ENCODE measurements around the gene ETV2. TPM values are rescaled to one million over a fixed set of nuclear protein-coding genes. Genes with fewer than 3 reads are reported as not detected.
A peak's percentile ranks its signal among the peaks of the same experiment; 100 is the strongest.
"Not testable (repeated sequence)": the region's sequence is repeated elsewhere in the genome, so short reads cannot be mapped to it uniquely, and the experiment has no call there.

ETV2 gene
- total RNA-seq, 2 experiments from 2014 or later: 0.58 to 0.59 TPM

DNA sequence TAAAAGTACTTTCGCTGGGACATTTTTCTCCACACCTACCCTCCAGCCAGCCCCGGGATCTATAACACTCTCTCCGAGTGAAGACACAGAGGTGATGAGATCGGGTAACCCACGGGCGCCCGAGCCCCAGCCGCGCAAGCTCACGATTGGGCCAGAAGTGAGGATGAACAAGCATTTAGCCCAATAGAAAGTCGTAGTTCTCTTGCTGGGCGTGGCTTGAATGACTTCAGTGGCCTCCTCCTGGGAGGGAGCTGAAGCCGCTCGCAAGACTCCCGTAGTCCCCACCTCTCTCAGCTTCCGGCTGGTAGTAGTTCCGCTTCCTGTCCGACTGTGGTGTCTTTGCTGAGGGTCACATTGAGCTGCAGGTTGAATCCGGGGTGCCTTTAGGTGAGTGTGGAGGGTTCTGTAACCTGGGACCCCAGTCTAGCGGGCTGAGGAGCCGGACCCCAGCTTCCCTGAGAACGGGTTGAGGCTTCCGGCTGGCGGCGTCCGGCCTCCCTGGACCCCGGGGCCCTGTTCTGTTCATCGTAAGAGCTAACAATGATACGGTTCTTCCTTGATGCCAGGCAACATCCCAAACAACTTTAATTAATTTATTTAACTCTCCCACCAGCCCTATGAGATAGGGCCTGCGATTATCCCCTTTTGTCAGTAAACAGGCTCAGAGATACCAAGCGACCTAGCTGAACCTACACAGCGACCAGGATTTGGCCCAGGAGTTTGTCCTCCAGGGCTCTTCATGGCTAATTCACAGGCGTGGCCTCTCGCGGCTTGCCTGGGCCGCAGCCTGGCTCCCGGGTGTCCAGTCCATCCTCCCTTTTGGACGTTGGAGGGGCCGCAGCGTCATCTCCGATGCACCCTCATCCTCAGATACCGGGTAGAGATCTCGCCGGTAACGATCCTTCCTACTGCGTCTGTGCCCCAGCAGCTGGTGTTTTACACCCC lies 6.7 kb downstream of the ETV2 start, which contains the start of gene COX6B1:
Gene COX6B1 (plus strand): TSS at position 307 of the 945 bp plus-strand sequence. CDS start 2,921 bp downstream, outside the sequence.
- H3K36me3 ChIP-seq (ENCODE audit: insufficient read depth, low read length): peaks cover 24% of the 10 kb centered on the region
- H3K27ac Mint-ChIP-seq: peak within 1 kb of the TSS; percentile 99

DNA sequence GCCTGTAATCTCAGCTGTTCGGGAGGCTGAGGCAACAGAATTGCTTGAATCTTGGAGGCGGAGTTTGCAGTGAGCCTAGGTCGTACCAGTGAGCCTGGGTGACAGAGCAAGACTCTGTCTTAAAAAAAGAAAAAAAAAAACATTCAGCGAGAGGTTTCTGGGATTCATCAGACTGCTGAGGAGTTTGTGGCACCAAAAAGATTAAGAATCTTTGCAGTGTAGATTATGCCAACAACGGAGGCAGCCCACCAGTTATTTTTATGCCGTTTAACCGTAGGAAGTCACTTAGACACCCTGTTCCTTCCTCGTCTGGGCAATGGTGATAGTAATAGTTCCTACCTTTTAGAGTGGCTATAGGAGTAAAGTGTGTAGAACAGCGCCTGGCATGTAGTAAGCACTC lies 9.0 kb downstream of the ETV2 start:
- no peak for DNase-seq
- intact Hi-C loops (cut with DNase I, micrococcal nuclease): no loop called here
- Histone ChIP-seq H3K27ac (ENCODE audit: low read depth in 1 of 2, low read length in 2 of 2) (no peak overlapping the region), H3K4me3 (ENCODE audit: low read length) (no peak overlapping the region), H3K9me3 (ENCODE audit: control insufficient read depth in 1 of 2, insufficient read depth in 1 of 2, low read length in 2 of 2) (no peaks in the 10 kb centered on the region), H3K27me3 (ENCODE audit: control insufficient read depth in 1 of 2, insufficient read depth in 2 of 2, low read length in 2 of 2) (no peaks in the 10 kb centered on the region), H3K4me1 (ENCODE audit: insufficient read depth, low read length) (peaks cover 40% of the 10 kb centered on the region), H3K36me3 (ENCODE audit: insufficient read depth, low read length) (peaks cover 43% of the 10 kb centered on the region)
- TF ChIP-seq, protein P1, sequence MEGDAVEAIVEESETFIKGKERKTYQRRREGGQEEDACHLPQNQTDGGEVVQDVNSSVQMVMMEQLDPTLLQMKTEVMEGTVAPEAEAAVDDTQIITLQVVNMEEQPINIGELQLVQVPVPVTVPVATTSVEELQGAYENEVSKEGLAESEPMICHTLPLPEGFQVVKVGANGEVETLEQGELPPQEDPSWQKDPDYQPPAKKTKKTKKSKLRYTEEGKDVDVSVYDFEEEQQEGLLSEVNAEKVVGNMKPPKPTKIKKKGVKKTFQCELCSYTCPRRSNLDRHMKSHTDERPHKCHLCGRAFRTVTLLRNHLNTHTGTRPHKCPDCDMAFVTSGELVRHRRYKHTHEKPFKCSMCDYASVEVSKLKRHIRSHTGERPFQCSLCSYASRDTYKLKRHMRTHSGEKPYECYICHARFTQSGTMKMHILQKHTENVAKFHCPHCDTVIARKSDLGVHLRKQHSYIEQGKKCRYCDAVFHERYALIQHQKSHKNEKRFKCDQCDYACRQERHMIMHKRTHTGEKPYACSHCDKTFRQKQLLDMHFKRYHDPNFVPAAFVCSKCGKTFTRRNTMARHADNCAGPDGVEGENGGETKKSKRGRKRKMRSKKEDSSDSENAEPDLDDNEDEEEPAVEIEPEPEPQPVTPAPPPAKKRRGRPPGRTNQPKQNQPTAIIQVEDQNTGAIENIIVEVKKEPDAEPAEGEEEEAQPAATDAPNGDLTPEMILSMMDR (IDR thresholded peaks at IDR 0.05): no peak
- ChIA-PET POLR2A (no interaction called here), CTCF (no interaction called here)
- no peak for ATAC-seq (ENCODE audit: poor library complexity)
- H3K36me3 Mint-ChIP-seq (ENCODE audit: low read depth): peaks cover 48% of the 10 kb centered on the region
- H3K9me3 Mint-ChIP-seq: no peaks in the 10 kb centered on the region
- no peaks in the 10 kb centered on the region for H3K27me3 Mint-ChIP-seq
- peak overlapping the region; percentile 11 for H3K4me3 Mint-ChIP-seq
- H3K4me1 Mint-ChIP-seq (ENCODE audit: low read depth): peaks cover 47% of the 10 kb centered on the region
- no peak overlapping the region for H3K27ac Mint-ChIP-seq

More for the DNA sequence above, 6.7 kb downstream of the ETV2 start, which contains the start of gene COX6B1:
- no peaks in the 10 kb centered on the region for H3K9me3 ChIP-seq (ENCODE audit: control insufficient read depth in 1 of 2, insufficient read depth in 1 of 2, low read length in 2 of 2)
- POLR2A ChIA-PET: interaction anchor here (0.6 to 1.5 kb wide), 17 partner anchors 9 to 722 kb away, joined by 3 to 21 read pairs (median 4); partner anchors contain the start of genes HAUS5, LIN37, NFKBID and PSENEN
- Mint-ChIP-seq H3K27me3 (no peaks in the 10 kb centered on the region), H3K36me3 (ENCODE audit: low read depth) (peaks cover 29% of the 10 kb centered on the region), H3K4me1 (ENCODE audit: low read depth) (peaks cover 53% of the 10 kb centered on the region), H3K4me3 (peak within 1 kb of the TSS; percentile 99), H3K9me3 (no peaks in the 10 kb centered on the region)
- peak; percentile 80 to 98 (median 86) for DNase-seq
- H3K27me3 ChIP-seq (ENCODE audit: control insufficient read depth in 1 of 2, insufficient read depth in 2 of 2, low read length in 2 of 2): no peaks in the 10 kb centered on the region
- ATAC-seq (ENCODE audit: poor library complexity): peak; percentile 74
- peak within 1 kb of the TSS; percentile 42 to 63 for H3K27ac ChIP-seq (ENCODE audit: low read depth in 1 of 2, low read length in 2 of 2)
- peaks cover 60% of the 10 kb centered on the region for H3K4me1 ChIP-seq (ENCODE audit: insufficient read depth, low read length)
- intact Hi-C loops (cut with DNase I, micrococcal nuclease): loop anchor here (1.0 to 5.0 kb wide), 7 partner anchors 20 to 109 kb away; partner anchors contain the start of genes HAUS5 (in 1 of the 2), HSPB6 (in 1 of the 2), IGFLR1 (in 1 of the 2) and KMT2B (in 1 of the 2)
- peak within 1 kb of the TSS; percentile 82 for H3K4me3 ChIP-seq (ENCODE audit: low read length)
- CTCF ChIA-PET: interaction anchor here (1.5 kb wide), 1 partner anchor 96 kb away, joined by 4 read pairs; no protein-coding TSS in a partner anchor
- TF ChIP-seq, protein P1 (IDR thresholded peaks at IDR 0.05): no peak

DNA sequence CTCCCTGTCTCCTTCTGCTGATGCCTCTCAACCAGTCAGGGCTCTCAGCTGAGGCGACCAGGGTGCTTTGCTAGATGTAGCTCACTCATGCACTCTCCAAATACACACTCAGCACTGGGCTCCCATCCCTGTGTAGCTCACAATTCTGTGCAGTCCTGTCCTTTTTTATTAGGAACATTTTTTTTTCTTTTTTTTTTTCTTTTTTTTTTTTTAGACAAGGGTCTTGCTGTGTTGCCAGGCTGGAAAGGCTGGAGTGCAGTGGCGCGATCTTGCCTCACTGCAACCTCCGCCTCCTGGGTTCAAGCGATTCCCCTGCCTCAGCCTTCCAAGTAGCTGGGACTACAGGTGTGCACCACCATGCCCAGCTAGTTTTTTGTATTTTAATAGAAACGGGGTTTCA lies 13.3 kb downstream of the ETV2 start:
- CTCF ChIA-PET; H3K4me3 ChIP-seq (ENCODE audit: low read length); H3K9me3 ChIP-seq (ENCODE audit: control insufficient read depth in 1 of 2, insufficient read depth in 1 of 2, low read length in 2 of 2); DNase-seq; ATAC-seq (ENCODE audit: poor library complexity); H3K4me3 Mint-ChIP-seq; H3K27me3 Mint-ChIP-seq; POLR2A ChIA-PET; H3K9me3 Mint-ChIP-seq; H3K27me3 ChIP-seq (ENCODE audit: control insufficient read depth in 1 of 2, insufficient read depth in 2 of 2, low read length in 2 of 2); intact Hi-C loops (cut with DNase I, micrococcal nuclease); H3K27ac ChIP-seq (ENCODE audit: low read depth in 1 of 2, low read length in 2 of 2); H3K27ac Mint-ChIP-seq: not testable (repeated sequence)
- peaks cover 84% of the 10 kb centered on the region for H3K36me3 ChIP-seq (ENCODE audit: insufficient read depth, low read length)
- H3K4me1 ChIP-seq (ENCODE audit: insufficient read depth, low read length): peaks cover 15% of the 10 kb centered on the region
- H3K4me1 Mint-ChIP-seq (ENCODE audit: low read depth): peaks cover 29% of the 10 kb centered on the region
- peaks cover 72% of the 10 kb centered on the region for H3K36me3 Mint-ChIP-seq (ENCODE audit: low read depth)
